NCI-H1436 treated with DMSO at 0.1 percent for 48 hours (cell line): ENCODE measurements around the gene ARHGAP22.
"Not testable (repeated sequence)": the region's sequence is repeated elsewhere in the genome, so short reads cannot be mapped to it uniquely, and the experiment has no call there.

ENCODE experiments used
- DNase-seq: peaks from one replicate; lab custom pipeline; 2025; lab: John Stamatoyannopoulos, UW

The ARHGAP22 gene

GRCh38 chr10:48604991-48605508 is at the start of gene ARHGAP22:
ARHGAP22 (minus strand) TSS chr10:48605073; CDS start chr10:48604796, 277 bp downstream.
- no peak for DNase-seq

- no peak for DNase-seq
Observed at GRCh38 chr10:48653944-48654698, 49.2 kb upstream of the ARHGAP22 start.

DNA sequence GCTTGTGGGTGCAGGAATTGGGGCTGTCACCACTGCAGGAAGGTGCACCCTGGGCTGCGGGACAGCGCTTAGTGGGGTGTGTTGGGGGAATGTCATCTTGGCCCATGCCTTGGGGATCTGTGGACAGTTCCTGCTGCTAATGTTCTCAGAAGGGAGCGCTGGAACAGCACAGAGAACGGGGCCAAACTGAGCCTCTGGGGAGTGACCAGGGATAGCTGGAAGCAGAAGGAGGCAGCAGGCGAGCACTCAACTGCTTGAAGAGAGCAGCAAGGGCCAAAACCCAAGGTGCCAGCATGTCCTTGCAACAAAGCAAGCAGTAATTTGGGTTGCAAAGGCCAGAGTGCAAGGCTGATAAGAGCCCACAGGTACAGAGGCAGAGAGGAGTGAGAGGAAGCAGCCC is 48.5 kb upstream of the ARHGAP22 start:
- no peak for DNase-seq

DNA sequence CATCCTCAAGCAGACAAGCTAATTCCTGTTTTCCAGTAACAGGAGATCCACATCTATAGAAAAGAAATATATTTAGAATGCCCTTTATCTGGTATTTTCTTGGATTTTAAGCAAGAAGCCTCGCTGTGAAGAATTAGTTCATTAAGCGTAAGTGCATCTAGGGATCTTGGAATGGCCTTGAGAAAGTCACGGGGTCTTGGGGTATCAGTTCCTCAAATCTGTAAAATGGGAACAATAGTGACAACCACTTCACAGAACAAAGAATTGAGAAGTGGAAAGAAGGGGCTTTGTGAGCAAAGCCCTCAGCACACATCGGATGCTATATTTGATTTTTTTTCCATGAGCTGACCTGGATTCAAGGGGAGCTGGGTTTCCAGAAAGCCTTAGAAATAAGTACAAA is 47.5 kb upstream of the ARHGAP22 start:
- DNase-seq = no peak

- DNase-seq = no peak
Observed at GRCh38 chr10:48651839-48652238, 47.0 kb upstream of the ARHGAP22 start.

DNA sequence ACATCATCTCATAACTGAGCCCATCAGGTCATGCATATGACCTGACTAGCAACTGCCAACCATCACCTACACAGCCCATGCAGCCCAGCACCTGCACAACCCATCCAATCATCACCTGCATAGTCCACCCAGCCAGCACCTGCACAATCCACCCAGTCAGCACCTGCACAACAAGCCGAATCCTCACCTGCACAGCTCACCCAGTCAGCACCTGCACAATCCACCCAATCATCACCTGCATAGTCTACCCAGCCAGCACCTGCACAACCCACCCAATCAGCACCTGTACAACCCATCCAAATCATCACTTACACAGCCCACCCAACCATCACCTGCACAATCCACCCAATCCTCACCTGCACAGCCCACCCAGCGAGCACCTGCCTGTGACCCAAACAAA is 46.4 kb upstream of the ARHGAP22 start:
- DNase-seq = no peak

GRCh38 chr10:48649349-48649944 is 44.6 kb upstream of the ARHGAP22 start:
- no peak for DNase-seq

- no peak for DNase-seq
Observed at GRCh38 chr10:48648172-48648942, 43.5 kb upstream of the ARHGAP22 start.

DNA sequence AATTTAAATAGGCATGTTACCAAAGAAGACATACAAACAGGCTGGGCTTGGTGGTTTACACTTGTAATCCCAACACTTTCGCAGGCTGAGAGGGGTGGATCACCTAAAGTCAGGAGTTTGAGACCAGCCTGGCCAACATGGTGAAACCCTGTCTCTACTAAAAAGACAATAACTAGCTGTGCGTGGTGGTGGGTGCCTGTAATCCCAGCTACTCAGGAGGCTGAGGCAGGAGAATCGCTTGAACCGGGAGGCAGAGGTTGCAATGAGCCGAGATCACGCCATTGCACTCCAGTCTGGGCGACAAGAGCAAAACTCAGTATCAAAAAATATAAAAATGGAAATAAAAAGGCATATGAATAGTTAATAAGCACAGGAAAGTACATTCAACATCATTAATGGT is 42.2 kb upstream of the ARHGAP22 start:
- not testable (repeated sequence) for DNase-seq

DNA sequence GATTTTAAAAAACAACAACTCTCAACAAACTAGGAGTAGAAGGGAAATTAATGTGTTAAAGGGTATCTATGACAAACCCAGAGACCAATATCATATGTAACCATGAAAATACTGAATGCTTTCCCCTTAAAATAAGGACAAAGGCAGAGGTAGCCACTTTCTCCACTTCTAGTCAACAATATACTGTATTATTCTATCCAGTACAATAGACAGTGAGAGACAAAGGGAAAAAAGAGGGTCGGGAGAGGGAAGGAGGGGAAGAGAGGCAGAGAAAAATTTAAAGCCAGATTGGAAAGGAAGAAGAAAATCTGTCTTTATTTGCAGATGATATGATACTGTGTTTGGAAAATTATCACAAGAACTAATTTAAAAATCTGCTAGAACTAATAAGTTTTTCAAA is 40.7 kb upstream of the ARHGAP22 start:
- no peak for DNase-seq

DNA sequence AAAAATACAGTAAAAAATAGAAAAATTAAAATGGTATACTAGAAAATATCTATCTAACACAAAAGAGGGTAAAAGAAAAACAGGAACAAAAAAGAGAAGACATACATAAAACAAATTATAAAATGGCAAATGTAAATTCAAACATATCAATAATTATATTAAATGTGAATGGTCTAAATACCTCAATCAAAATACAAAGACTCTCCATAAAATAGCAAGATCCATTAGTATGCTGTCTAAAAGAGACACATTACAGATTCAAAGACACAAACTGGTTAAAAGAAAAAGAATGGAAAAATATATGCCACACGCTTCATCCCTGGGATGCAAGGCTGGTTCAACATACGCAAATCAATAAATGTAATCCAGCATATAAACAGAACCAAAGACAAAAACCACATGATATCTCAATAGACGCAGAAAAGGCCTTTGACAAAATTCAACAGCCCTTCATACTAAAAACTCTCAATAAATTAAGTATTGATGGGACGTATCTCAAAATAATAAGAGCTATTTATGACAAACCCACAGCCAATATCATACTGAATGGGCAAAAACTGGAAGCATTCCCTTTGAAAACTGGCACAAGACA is 36.3 kb upstream of the ARHGAP22 start:
- DNase-seq = not testable (repeated sequence)

- no peak for DNase-seq
Observed at GRCh38 chr10:48640326-48640725, 35.5 kb upstream of the ARHGAP22 start.

GRCh38 chr10:48639632-48640031 is 34.8 kb upstream of the ARHGAP22 start:
- no peak for DNase-seq

GRCh38 chr10:48638739-48639527 is 34.1 kb upstream of the ARHGAP22 start:
- DNase-seq = no peak

- DNase-seq = no peak
Observed at GRCh38 chr10:48638158-48638557, 33.3 kb upstream of the ARHGAP22 start.

DNA sequence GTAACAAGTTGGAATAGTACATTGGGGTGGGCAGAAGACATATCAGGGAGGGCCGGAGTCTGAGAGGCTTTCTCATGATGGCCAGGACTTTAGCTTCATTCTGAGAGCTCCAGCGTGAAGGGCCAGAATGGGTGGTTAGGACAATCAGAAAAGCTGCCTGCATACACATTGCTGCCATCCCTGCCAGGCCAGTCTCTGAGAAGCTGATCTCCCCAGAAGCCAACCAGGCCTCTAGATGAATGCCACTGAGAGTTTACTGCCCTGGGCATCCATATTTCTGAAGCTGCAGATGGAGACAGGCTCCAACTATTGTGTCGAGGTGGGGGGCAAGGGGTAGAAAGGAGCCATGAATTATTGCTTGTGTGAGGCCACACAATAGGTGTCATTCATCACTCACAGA is 32.0 kb upstream of the ARHGAP22 start:
- no peak for DNase-seq

- DNase-seq = no peak
Observed at GRCh38 chr10:48636231-48636630, 31.4 kb upstream of the ARHGAP22 start.

DNA sequence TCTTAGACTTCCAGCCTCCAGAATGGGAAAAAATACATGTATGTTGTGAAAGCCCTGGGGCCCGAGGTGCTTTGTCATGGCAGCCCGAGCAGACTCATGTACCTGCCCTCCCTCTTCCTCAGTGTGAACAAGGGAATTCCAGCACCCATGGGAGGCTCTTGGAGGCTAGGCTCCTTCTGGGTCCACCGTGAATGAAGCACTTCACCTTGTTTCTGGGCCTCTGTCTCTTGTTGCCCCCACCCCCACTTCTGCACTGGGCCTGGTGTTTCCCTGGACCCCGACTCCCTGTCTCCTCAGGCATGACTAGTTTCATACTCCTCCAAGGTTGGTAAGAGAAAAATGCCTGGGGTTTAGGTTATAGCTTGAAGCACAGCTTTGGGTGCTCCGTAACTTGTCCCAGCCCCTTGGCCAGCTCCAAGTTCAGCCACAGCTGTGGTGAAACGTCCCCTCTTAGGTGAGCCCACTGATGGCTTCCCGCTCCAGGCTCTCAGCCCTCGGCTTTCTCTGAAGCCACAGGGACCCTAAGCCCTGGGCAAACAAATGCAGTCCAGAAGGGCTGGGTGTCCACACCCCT is 30.2 kb upstream of the ARHGAP22 start:
- no peak for DNase-seq

DNA sequence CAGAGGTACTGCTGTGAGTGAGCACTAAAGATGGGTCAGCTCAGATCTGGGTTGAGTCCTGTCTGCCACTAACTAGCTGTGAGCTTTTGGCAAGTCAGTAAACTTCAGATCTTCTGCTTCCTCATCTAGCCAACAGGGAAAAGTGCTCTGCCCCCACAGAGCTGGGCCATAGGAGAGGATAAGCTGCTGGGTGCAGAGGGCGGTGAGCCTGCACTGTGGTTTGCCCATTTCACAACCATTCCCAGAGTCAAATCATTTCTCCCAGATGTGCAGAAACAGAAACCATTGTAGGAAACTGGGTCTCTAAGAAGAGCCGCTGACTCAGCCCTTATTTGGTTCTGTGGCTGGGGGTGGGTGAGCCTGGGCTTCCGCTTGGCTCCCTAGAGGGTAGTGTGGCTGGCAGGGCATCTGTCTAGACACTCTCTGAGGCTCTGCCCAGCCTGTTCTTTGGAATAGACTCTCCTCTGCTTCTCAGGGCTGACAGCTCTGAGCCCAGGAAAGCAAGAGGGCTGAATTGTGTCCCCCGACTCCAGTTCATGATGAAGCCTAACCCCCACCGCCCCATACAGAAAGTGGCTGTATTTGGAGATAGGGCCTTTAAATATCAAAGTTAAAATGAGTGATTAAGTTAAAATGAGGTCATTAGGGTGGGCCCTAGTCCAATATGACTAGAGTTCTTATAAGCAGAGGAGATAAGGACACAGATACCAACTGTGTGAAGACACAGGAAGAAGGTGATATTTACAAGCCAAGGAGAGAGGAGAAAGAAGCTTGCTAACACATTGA is 29.5 kb upstream of the ARHGAP22 start:
- DNase-seq = no peak
